Natural killer cell (primary cell): ENCODE measurements around the gene CCDC187. TPM values are rescaled to one million over a fixed set of nuclear protein-coding genes. Genes with fewer than 3 reads are reported as not detected.
A peak's percentile ranks its signal among the peaks of the same experiment; 100 is the strongest.

ENCODE experiments used
- ATAC-seq, 3 donors: fragments of 150-1000 bp in 2 of 3; fragments of 200-7000 bp in 1 of 3; cut with Tn5 transposase; 1 replicate in 1 of 3; 2 replicates in 2 of 3; pipeline ENCODE4 v1.10.0; 2021; ENCODE audit warnings: mild to moderate bottlenecking in 2 of 3, moderate library complexity in 2 of 3
- DNase-seq, 2 donors: peaks; one replicate each; pipeline versions ENCODE4 v3.0.0 to v3.0.0-alpha.2; 2013 to 2021; ENCODE audit warnings: mixed read lengths in 1 of 2
- H3K27ac ChIP-seq: one replicate; pipeline ENCODE4 v1.5.1; 2013; ENCODE audit warnings: mild to moderate bottlenecking, low read length
- H3K27me3 ChIP-seq: one replicate; pipeline ENCODE4 v1.6.1; 2013; ENCODE audit warnings: low read length; ENCODE audit not compliant: control insufficient read depth, insufficient read depth
- H3K36me3 ChIP-seq: one replicate; pipeline ENCODE4 v1.6.1; 2013; ENCODE audit warnings: low read length; ENCODE audit not compliant: control insufficient read depth, insufficient read depth
- H3K4me1 ChIP-seq: one replicate; pipeline ENCODE4 v1.6.1; 2013; ENCODE audit warnings: low read length; ENCODE audit not compliant: control insufficient read depth, insufficient read depth
- H3K4me3 ChIP-seq: one replicate; pipeline ENCODE4 v1.5.1; 2013; ENCODE audit warnings: low read length
- H3K9me3 ChIP-seq: one replicate; pipeline ENCODE4 v1.6.1; 2013; ENCODE audit warnings: low read length; ENCODE audit not compliant: control insufficient read depth, insufficient read depth
- H3K27ac Mint-ChIP-seq, 2 donors: one replicate each; pipeline ENCODE4 v1.8.0; 2022; ENCODE audit warnings: mild to moderate bottlenecking in 2 of 2, mixed read lengths in 2 of 2, moderate library complexity in 1 of 2
- H3K27me3 Mint-ChIP-seq, 2 donors: one replicate each; pipeline ENCODE4 v1.8.0; 2022; ENCODE audit warnings: low read depth in 2 of 2, mixed read lengths in 2 of 2
- H3K36me3 Mint-ChIP-seq: one replicate; pipeline ENCODE4 v1.8.0; 2022; ENCODE audit warnings: mixed read lengths
- H3K4me1 Mint-ChIP-seq, 2 donors: one replicate each; pipeline ENCODE4 v1.8.0; 2022; ENCODE audit warnings: mixed read lengths in 2 of 2
- H3K4me3 Mint-ChIP-seq: one replicate; pipeline ENCODE4 v1.8.0; 2022; ENCODE audit warnings: mild to moderate bottlenecking, moderate library complexity, mixed read lengths
- H3K9me3 Mint-ChIP-seq, 2 donors: one replicate each; pipeline ENCODE4 v1.8.0; 2022; ENCODE audit warnings: mixed read lengths in 2 of 2
- CTCF ChIP-seq: fragments of 200-600 bp; IDR thresholded peaks from one replicate; pipeline ENCODE4 v1.8.0; 2022; ENCODE audit warnings: antibody characterized with exemption
- WGBS: methylation state at CpG from one replicate; pipeline ENCODE4 v1.1.7; 2013; ENCODE audit warnings: missing lambda C conversion rate; ENCODE audit not compliant: insufficient coverage; 5-methylcytosine and 5-hydroxymethylcytosine counted together
- intact Hi-C: fragments of 100-400 bp; cut with micrococcal nuclease; formaldehyde crosslinking; loops from one replicate; pipeline ENCODE4 v1.14.2; 2022
- total RNA-seq, 4 donors: library from RNA; stranded (reverse); fragments of 120-200 nt in 1 of 4; gene quantifications; one replicate each; pipeline versions ENCODE4 v1.2.3 to v1.2.4, GENCODE V29; 2013 to 2022

The CCDC187 gene
- total RNA-seq, 3 donors from 2014 or later (not counting 1 experiment from before 2014, with no cell fraction given) = 0.18 TPM; not detected in 2

GRCh38 chr9:136328011-136328621 is 24.2 kb upstream of the CCDC187 start:
- Histone ChIP-seq H3K27ac (no peak overlapping the region), H3K36me3 (no peaks in the 10 kb centered on the region), H3K27me3 (peaks cover 6% of the 10 kb centered on the region), H3K4me3 (peak overlapping the region; percentile 7), H3K4me1 (peaks cover 20% of the 10 kb centered on the region), H3K9me3 (no peaks in the 10 kb centered on the region)
- no peak overlapping the region for H3K27ac Mint-ChIP-seq
- peaks cover 0 to 3% of the 10 kb centered on the region in 2 donors for H3K27me3 Mint-ChIP-seq
- no peaks in the 10 kb centered on the region for H3K9me3 Mint-ChIP-seq
- no peak overlapping the region for H3K4me3 Mint-ChIP-seq
- no peaks in the 10 kb centered on the region for H3K36me3 Mint-ChIP-seq
- no peaks in the 10 kb centered on the region for H3K4me1 Mint-ChIP-seq
- no peak for DNase-seq
- intact Hi-C loops = no loop called here
- WGBS = 35% methylated on average over 13 of the region's 13 CpGs
- peak in 2 of 3 donors; percentile 6 for ATAC-seq
- TF ChIP-seq CTCF = no peak

- DNase-seq = peak; percentile 45 to 64
- Mint-ChIP-seq H3K27ac (no peak within 1 kb of the TSS), H3K27me3 (peaks cover 0 to 3% of the 10 kb centered on the region in 2 donors), H3K4me1 (no peaks in the 10 kb centered on the region), H3K36me3 (no peaks in the 10 kb centered on the region), H3K4me3 (peak within 1 kb of the TSS; percentile 74), H3K9me3 (no peaks in the 10 kb centered on the region)
- peak; percentile 44 to 78 (median 71) for ATAC-seq
- Histone ChIP-seq H3K4me1 (peaks cover 20% of the 10 kb centered on the region), H3K4me3 (peak within 1 kb of the TSS; percentile 7), H3K9me3 (no peaks in the 10 kb centered on the region), H3K27ac (no peak within 1 kb of the TSS), H3K36me3 (no peaks in the 10 kb centered on the region), H3K27me3 (peaks cover 6% of the 10 kb centered on the region)
- TF ChIP-seq CTCF = no peak
- under 1% methylated on average over 76 of the region's 88 CpGs for WGBS
- intact Hi-C loops = no loop called here
Observed at GRCh38 chr9:136327304-136327974, 23.5 kb upstream of the CCDC187 start, which contains the start of gene GPSM1. TSS of gene GPSM1 (plus strand) at chr9:136327539. CDS start at chr9:136327696, 157 bp downstream.

- no peak overlapping the region for H3K27ac ChIP-seq
- H3K4me1 Mint-ChIP-seq = no peaks in the 10 kb centered on the region
- no peak overlapping the region for H3K4me3 ChIP-seq
- intact Hi-C loops = no loop called here
- no peaks in the 10 kb centered on the region for H3K36me3 Mint-ChIP-seq
- no peaks in the 10 kb centered on the region for H3K36me3 ChIP-seq
- 19% methylated on average over 17 of the region's 17 CpGs for WGBS
- peaks cover 0 to 3% of the 10 kb centered on the region in 2 donors for H3K27me3 Mint-ChIP-seq
- no peak overlapping the region for H3K27ac Mint-ChIP-seq
- no peaks in the 10 kb centered on the region for H3K9me3 Mint-ChIP-seq
- no peaks in the 10 kb centered on the region for H3K9me3 ChIP-seq
- ATAC-seq (peak in 2 of 3 donors; percentile 17 to 29), DNase-seq (peak in 1 of 2 donors; percentile 18)
- H3K27me3 ChIP-seq = peaks cover 6% of the 10 kb centered on the region
- H3K4me1 ChIP-seq = peaks cover 20% of the 10 kb centered on the region
- TF ChIP-seq CTCF = no peak
- H3K4me3 Mint-ChIP-seq = peak overlapping the region; percentile 74
Observed at GRCh38 chr9:136326761-136327303, 22.9 kb upstream of the CCDC187 start.
